Measurements from ENCODE around the gene GPX4. TPM values are rescaled to one million over a fixed set of nuclear protein-coding genes. Genes with fewer than 3 reads are reported as not detected.

Gene GPX4
- total and polyA plus RNA-seq, 12 donors = 332 to 1,424 (median 704) TPM

GRCh38 chr19:1123381-1123780, 19.6 kb downstream of the GPX4 start:
- no peak overlapping the region for H3K4me3 ChIP-seq
- peaks cover 0 to 96% of the 10 kb centered on the region in 2 donors for H3K36me3 ChIP-seq (replicated peaks in 1 of 2)
- no peaks in the 10 kb centered on the region for H3K9me3 ChIP-seq (replicated peaks in 1 of 3)
- no peak for DNase-seq
- WGBS, 4 donors = 91 to 100% (median 94%) methylated on average over 1 to 20 of the region's 20 CpGs
- TF ChIP-seq POLR2A (IDR thresholded peaks at IDR 0.05) = no peak
- TF ChIP-seq CTCF (IDR thresholded peaks at IDR 0.05) = no peak
- intact Hi-C loops (cut with DNase I) = loop anchor here in 1 of 2 donors (5.0 kb wide), 1 partner anchor 69 kb away; no protein-coding TSS in a partner anchor
- peaks cover 0 to 19% of the 10 kb centered on the region in 2 donors for H3K4me1 ChIP-seq (replicated peaks in 1 of 2)
- H3K27ac ChIP-seq = peak overlapping the region in 2 of 5 donors; percentile 31 to 58
- H3K27me3 ChIP-seq = no peaks in the 10 kb centered on the region

DNA sequence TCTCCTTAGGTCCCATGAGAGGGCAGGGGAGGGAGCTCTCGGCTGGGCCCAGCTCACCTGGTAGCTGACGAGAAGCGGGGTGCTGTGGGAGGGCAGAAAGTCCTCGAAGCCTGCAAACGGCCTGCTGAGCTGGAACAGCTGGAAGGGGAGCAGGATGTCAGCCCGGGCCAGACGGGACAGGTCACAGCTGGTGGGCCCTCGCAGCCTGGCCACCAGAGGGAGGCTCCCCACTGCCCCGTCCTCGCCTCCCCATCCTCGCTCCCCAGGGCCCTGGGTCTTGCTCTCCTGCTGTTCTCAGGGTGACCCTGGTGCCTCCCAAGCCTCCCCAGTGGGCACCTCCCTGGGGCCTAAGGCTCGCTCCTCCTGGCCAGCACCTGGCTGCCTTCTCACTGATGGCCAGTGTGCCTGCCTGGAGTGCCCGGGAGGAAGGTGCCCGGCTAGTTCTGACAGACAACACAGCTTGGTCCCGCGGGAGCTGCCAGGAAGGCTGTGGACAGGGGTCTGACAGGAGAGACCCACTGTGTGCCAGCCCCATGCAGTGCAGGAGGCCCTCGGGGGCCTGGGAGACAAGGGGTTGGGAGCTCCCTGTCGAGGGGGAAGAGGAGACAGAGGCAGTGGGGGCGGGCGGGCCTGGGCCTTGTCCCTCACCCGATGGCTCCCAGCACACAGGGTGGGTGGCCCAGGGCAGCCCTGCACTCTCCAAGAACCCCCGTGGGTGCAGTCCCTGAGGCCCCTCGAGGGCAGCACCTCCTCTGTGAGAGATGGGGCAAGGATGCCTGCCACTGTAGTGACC, 20.3 kb downstream of the GPX4 start:
- H3K4me3 ChIP-seq = no peak overlapping the region
- TF ChIP-seq POLR2A (IDR thresholded peaks at IDR 0.05) (no peak), CTCF (IDR thresholded peaks at IDR 0.05) (peak in 1 of 6 experiments; percentile 16)
- no peak for DNase-seq
- H3K27ac ChIP-seq = peak overlapping the region in 2 of 5 donors; percentile 31 to 58
- 83 to 92% (median 90%) methylated on average over 6 to 23 of the region's 23 CpGs for WGBS, 4 donors
- peaks cover 0 to 93% of the 10 kb centered on the region in 2 donors for H3K36me3 ChIP-seq (replicated peaks in 1 of 2)
- intact Hi-C loops (cut with DNase I) = loop anchor here in 1 of 2 donors (5.0 kb wide), 1 partner anchor 68 kb away; no protein-coding TSS in a partner anchor
- H3K27me3 ChIP-seq = no peaks in the 10 kb centered on the region
- H3K4me1 ChIP-seq (replicated peaks in 1 of 2) = peaks cover 0 to 23% of the 10 kb centered on the region in 2 donors
- H3K9me3 ChIP-seq (replicated peaks in 1 of 3) = no peaks in the 10 kb centered on the region

DNA sequence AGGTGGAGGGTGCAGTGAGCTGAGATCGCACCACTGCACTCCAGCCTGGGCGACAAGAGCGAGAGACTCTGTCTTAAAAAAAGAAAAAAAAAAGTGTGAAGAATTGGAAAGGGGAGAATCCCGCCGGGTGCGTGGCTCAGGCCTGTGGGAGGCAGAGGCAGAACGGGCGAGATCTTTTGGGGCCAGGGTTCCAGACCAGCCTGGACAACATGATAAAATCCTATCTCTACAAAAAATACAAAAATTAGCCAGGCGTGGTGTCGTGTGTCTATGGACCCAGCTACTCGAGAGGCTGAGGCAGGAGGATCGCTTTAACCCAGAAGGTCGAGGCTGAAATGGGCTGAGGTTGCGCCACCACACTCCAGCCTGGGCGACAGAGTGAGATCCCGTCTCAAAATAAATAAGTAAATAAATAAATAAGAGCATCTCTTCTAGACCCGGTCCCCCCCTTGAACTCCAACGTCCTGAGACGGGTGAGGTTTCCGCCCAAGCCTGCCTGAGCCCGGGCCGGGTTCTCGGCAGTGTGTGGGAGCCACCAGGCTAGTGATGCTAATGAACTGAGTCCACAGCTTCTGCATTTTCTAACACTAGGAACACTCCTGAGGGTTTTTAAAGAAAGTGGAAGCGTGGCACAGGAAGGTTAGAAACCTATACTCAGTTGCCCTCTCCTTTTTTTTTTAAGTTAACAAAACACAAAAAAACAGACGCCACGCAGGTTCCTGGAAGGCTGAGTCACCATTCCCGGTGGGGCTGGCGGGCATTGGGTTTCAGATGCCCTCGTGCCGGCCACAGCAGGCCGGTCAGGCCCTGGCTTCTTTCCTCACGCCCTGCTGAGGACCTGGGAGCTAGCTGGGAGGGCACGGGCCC, 22.0 kb downstream of the GPX4 start:
- intact Hi-C loops (cut with DNase I) = loop anchor here in 1 of 2 donors (5.0 kb wide), 1 partner anchor 46 kb away; the partner anchor contains the start of gene SBNO2
- Histone ChIP-seq H3K27ac (peak overlapping the region in 2 of 5 donors; percentile 79 to 80), H3K9me3 (replicated peaks in 1 of 3) (no peaks in the 10 kb centered on the region), H3K4me3 (no peak overlapping the region), H3K36me3 (replicated peaks in 1 of 2) (peaks cover 0 to 81% of the 10 kb centered on the region in 2 donors), H3K27me3 (no peaks in the 10 kb centered on the region), H3K4me1 (replicated peaks in 1 of 2) (peaks cover 4 to 41% of the 10 kb centered on the region in 2 donors)
- WGBS, 4 donors = 78 to 85% (median 79%) methylated on average over 27 to 33 of the region's 33 CpGs
- peak in 5 of 7 donors; percentile 65 to 80 (median 75) for DNase-seq
- TF ChIP-seq POLR2A (IDR thresholded peaks at IDR 0.05) (no peak), CTCF (IDR thresholded peaks at IDR 0.05) (no peak)
